Midbrain (tissue), 1 donor: ENCODE data around the gene CD48.
A peak's percentile ranks its signal among the peaks of the same experiment; 100 is the strongest.
"Not testable (repeated sequence)": the region's sequence is repeated elsewhere in the genome, so short reads cannot be mapped to it uniquely, and the experiment has no call there.

Experiments used
- DNase-seq: peaks from one replicate; lab custom pipeline; 2025; lab: John Stamatoyannopoulos, UW

The CD48 gene

GRCh38 chr1:160741612-160742348, 30.2 kb upstream of the CD48 start:
- no peak for DNase-seq

GRCh38 chr1:160741092-160741501, 29.5 kb upstream of the CD48 start:
- DNase-seq = no peak

GRCh38 chr1:160740133-160740688, 28.6 kb upstream of the CD48 start:
- DNase-seq = no peak

- DNase-seq = no peak
Observed at GRCh38 chr1:160739098-160739511, 27.5 kb upstream of the CD48 start, which contains the start of gene SLAMF7. SLAMF7 (plus strand) TSS chr1:160739247; CDS start chr1:160739302, 55 bp downstream.

GRCh38 chr1:160738271-160738670, 26.6 kb upstream of the CD48 start:
- no peak for DNase-seq

- DNase-seq = no peak
Observed at GRCh38 chr1:160734301-160734700, 22.7 kb upstream of the CD48 start.

- DNase-seq = no peak
Observed at GRCh38 chr1:160733898-160734297, 22.3 kb upstream of the CD48 start.

- DNase-seq = no peak
Observed at GRCh38 chr1:160731990-160732389, 20.4 kb upstream of the CD48 start.

- DNase-seq = not testable (repeated sequence)
Observed at GRCh38 chr1:160731564-160731963, 19.9 kb upstream of the CD48 start.

- DNase-seq = no peak
Observed at GRCh38 chr1:160727316-160727640, 15.7 kb upstream of the CD48 start.

GRCh38 chr1:160726498-160727315, 15.1 kb upstream of the CD48 start:
- DNase-seq = peak; percentile 66

- DNase-seq = no peak
Observed at GRCh38 chr1:160726114-160726497, 14.5 kb upstream of the CD48 start.

- DNase-seq = no peak
Observed at GRCh38 chr1:160724465-160725242, 13.0 kb upstream of the CD48 start.

- no peak for DNase-seq
Observed at GRCh38 chr1:160723332-160723731, 11.7 kb upstream of the CD48 start.

- DNase-seq = no peak
Observed at GRCh38 chr1:160722726-160723125, 11.1 kb upstream of the CD48 start.

GRCh38 chr1:160721473-160721872, 9.9 kb upstream of the CD48 start:
- DNase-seq = no peak

GRCh38 chr1:160720356-160721085, 8.9 kb upstream of the CD48 start:
- no peak for DNase-seq

GRCh38 chr1:160718210-160718609, 6.6 kb upstream of the CD48 start:
- no peak for DNase-seq

- no peak for DNase-seq
Observed at GRCh38 chr1:160717306-160717705, 5.7 kb upstream of the CD48 start.

GRCh38 chr1:160716013-160716412, 4.4 kb upstream of the CD48 start:
- DNase-seq = no peak

- DNase-seq = not testable (repeated sequence)
Observed at GRCh38 chr1:160714034-160714648, 2.5 kb upstream of the CD48 start.
